Measurements from ENCODE around the gene STK40.
A peak's percentile ranks its signal among the peaks of the same experiment; 100 is the strongest.

STK40 gene

DNA sequence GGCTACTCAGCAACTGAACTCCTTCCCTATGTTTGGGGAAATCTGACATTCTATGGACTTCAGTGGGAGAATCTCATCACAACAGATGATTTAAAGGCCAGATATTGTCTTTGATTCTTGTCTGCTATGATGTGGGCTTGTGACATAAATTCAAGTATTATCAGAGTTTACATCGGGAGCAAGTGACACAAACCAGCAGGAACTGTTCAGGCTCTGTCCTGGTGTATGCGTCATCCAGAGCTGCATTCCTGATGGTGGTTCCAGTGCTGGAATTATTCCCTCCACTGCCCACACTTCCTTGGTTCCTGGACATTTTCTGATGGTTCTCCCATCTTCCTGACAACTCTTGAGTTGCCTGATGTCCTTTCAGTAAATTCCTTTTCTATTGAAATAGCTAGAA, 22.8 kb upstream of the STK40 start:
- H3K4me1 ChIP-seq, result no peaks in the 10 kb centered on the region
- TF ChIP-seq, protein P1, sequence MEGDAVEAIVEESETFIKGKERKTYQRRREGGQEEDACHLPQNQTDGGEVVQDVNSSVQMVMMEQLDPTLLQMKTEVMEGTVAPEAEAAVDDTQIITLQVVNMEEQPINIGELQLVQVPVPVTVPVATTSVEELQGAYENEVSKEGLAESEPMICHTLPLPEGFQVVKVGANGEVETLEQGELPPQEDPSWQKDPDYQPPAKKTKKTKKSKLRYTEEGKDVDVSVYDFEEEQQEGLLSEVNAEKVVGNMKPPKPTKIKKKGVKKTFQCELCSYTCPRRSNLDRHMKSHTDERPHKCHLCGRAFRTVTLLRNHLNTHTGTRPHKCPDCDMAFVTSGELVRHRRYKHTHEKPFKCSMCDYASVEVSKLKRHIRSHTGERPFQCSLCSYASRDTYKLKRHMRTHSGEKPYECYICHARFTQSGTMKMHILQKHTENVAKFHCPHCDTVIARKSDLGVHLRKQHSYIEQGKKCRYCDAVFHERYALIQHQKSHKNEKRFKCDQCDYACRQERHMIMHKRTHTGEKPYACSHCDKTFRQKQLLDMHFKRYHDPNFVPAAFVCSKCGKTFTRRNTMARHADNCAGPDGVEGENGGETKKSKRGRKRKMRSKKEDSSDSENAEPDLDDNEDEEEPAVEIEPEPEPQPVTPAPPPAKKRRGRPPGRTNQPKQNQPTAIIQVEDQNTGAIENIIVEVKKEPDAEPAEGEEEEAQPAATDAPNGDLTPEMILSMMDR (IDR thresholded peaks at IDR 0.05), result no peak
- H3K36me3 ChIP-seq (ENCODE audit: control insufficient read depth, insufficient read depth, low read length), result no peaks in the 10 kb centered on the region
- no peaks in the 10 kb centered on the region for H3K9me3 ChIP-seq (ENCODE audit: control insufficient read depth, low read length)
- H3K79me2 ChIP-seq, result no peaks in the 10 kb centered on the region
- no peak overlapping the region for H3K9ac ChIP-seq
- no peak overlapping the region for H2AFZ ChIP-seq
- no peaks in the 10 kb centered on the region for H3K27me3 ChIP-seq (ENCODE audit: control insufficient read depth, insufficient read depth, low read length)
- no peak overlapping the region for H3K4me2 ChIP-seq (ENCODE audit: low read length)
- H3K4me3 ChIP-seq (ENCODE audit: low read depth, low read length), result no peak overlapping the region
- peak overlapping the region; percentile 47 for H3K27ac ChIP-seq

GRCh38 chr1:36406440-36406839, 20.7 kb upstream of the STK40 start:
- H3K27me3 ChIP-seq (ENCODE audit: control insufficient read depth, insufficient read depth, low read length), result no peaks in the 10 kb centered on the region
- H2AFZ ChIP-seq, result no peak overlapping the region
- no peaks in the 10 kb centered on the region for H3K4me1 ChIP-seq
- H3K79me2 ChIP-seq, result no peaks in the 10 kb centered on the region
- H3K9ac ChIP-seq, result no peak overlapping the region
- no peaks in the 10 kb centered on the region for H3K36me3 ChIP-seq (ENCODE audit: control insufficient read depth, insufficient read depth, low read length)
- H3K9me3 ChIP-seq (ENCODE audit: control insufficient read depth, low read length), result no peaks in the 10 kb centered on the region
- no peak overlapping the region for H3K4me3 ChIP-seq (ENCODE audit: low read depth, low read length)
- no peak overlapping the region for H3K4me2 ChIP-seq (ENCODE audit: low read length)
- H3K27ac ChIP-seq, result no peak overlapping the region
- TF ChIP-seq, protein P1 (IDR thresholded peaks at IDR 0.05), result no peak

DNA sequence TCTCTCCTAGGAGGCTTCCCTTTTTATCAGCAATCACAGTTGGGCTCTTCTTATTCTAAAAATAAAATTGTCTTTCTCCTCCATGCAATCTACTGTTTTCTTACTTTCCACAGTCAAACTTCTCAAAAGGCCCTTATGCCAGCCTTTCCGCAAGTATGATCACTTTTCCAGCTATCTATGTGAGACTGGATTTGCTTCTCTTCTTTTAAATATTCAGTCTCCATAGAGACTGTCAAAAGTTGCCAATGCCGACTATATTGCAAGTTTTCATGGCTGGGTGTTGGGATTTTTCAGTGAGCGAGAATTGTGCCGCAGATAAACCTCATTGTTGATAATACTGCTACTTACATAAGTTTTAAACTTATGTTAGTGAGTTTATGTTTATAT, 16.8 kb upstream of the STK40 start:
- Histone ChIP-seq H2AFZ (no peak overlapping the region), H3K27ac (no peak overlapping the region)

GRCh38 chr1:36401602-36402503, 16.1 kb upstream of the STK40 start:
- Histone ChIP-seq H3K4me2 (ENCODE audit: low read length) (no peak overlapping the region), H3K9me3 (ENCODE audit: control insufficient read depth, low read length) (no peaks in the 10 kb centered on the region), H3K27ac (no peak overlapping the region), H3K9ac (no peak overlapping the region), H3K36me3 (ENCODE audit: control insufficient read depth, insufficient read depth, low read length) (no peaks in the 10 kb centered on the region), H3K27me3 (ENCODE audit: control insufficient read depth, insufficient read depth, low read length) (no peaks in the 10 kb centered on the region), H3K79me2 (peaks cover 4% of the 10 kb centered on the region), H2AFZ (no peak overlapping the region), H3K4me1 (no peaks in the 10 kb centered on the region), H3K4me3 (ENCODE audit: low read depth, low read length) (no peak overlapping the region)
- TF ChIP-seq, protein P1 (IDR thresholded peaks at IDR 0.05), result no peak

More for the DNA sequence above, 16.8 kb upstream of the STK40 start:
- H3K9ac ChIP-seq, result no peak overlapping the region
- TF ChIP-seq, protein P1 (IDR thresholded peaks at IDR 0.05), result no peak
- no peaks in the 10 kb centered on the region for H3K27me3 ChIP-seq (ENCODE audit: control insufficient read depth, insufficient read depth, low read length)
- H3K9me3 ChIP-seq (ENCODE audit: control insufficient read depth, low read length), result no peaks in the 10 kb centered on the region
- H3K79me2 ChIP-seq, result no peaks in the 10 kb centered on the region
- no peaks in the 10 kb centered on the region for H3K4me1 ChIP-seq
- H3K36me3 ChIP-seq (ENCODE audit: control insufficient read depth, insufficient read depth, low read length), result no peaks in the 10 kb centered on the region
- H3K4me3 ChIP-seq (ENCODE audit: low read depth, low read length), result no peak overlapping the region
- no peak overlapping the region for H3K4me2 ChIP-seq (ENCODE audit: low read length)
